GM12873 (cell line): Measurements from ENCODE around the gene ZNF253.

Source experiments
- TF ChIP-seq, protein P1 (sequence below): IDR thresholded peaks from 2 replicates; pipeline ENCODE4 v1.5.1; 2012; ENCODE audit warnings: low read depth, mild to moderate bottlenecking, moderate library complexity, low read length, control low read depth; ENCODE audit not compliant: insufficient read depth; ENCODE audit errors: missing control alignments

ZNF253 gene

DNA sequence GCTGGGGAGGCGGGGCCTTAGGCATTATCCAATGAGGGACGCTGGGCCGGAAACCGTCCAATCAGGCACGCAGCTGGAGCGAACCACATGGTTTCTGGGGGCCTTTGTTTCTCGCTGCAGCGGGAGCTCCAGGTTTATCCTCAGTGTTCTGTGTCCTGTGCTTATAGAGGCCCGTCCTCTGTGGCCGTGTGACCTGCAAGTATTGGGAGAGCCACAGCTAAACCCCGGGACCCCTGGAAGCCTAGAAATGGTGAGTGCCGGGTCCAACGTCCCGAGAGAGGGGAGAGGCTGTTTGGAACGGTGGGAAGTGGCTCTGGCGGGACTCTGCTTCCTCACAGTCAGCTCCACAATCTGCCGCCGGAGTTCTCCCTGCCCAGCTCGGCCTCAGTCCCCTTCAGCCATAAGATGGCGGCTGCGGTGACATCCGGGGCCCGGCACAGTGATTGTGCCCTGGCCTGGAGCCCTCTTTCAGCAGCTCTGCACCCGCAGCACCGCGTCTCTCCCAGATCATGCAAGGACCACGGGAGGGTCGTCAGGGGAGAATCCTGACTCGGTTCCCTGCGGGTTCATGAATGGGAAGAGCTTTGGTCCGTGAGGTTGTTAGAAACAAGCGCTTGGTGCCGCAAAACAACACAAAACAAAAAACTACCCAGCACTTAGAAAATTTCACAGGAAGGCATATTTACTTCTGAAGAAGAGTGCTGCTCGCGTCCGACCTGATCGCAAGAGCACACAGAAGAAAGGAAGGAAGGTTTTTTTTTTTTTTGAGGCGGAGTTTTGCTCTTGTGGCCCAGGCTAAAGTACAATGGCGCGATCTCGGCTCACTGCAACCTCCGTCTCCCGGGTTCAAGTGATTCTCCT, at the start of gene ZNF253:
TSS of gene ZNF253 (plus strand) at position 133 of the 861 bp plus-strand sequence. CDS start at position 248, 115 bp downstream.
- TF ChIP-seq, protein P1, sequence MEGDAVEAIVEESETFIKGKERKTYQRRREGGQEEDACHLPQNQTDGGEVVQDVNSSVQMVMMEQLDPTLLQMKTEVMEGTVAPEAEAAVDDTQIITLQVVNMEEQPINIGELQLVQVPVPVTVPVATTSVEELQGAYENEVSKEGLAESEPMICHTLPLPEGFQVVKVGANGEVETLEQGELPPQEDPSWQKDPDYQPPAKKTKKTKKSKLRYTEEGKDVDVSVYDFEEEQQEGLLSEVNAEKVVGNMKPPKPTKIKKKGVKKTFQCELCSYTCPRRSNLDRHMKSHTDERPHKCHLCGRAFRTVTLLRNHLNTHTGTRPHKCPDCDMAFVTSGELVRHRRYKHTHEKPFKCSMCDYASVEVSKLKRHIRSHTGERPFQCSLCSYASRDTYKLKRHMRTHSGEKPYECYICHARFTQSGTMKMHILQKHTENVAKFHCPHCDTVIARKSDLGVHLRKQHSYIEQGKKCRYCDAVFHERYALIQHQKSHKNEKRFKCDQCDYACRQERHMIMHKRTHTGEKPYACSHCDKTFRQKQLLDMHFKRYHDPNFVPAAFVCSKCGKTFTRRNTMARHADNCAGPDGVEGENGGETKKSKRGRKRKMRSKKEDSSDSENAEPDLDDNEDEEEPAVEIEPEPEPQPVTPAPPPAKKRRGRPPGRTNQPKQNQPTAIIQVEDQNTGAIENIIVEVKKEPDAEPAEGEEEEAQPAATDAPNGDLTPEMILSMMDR = no peak

DNA sequence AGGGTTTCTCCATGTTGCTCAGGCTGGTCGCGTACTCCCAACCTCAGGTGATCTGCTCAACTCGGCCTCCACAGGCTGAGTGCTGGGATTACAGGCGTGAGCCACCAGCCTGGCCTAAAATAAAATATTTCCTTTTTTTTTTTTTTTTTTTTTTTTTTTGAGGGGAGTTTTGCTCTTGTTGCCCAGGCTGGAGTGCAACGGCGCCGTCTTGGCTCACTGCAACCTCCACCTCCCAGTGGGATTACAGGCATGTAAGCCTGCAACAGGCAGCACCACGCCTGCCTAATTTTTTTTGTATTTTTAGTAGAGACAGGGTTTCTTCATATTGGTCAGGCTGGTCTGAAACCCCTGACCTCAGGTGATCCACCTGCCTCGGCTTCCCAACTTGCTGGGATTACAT, 49.0 kb upstream of the ZNF253 start:
- TF ChIP-seq, protein P1 = no peak

DNA sequence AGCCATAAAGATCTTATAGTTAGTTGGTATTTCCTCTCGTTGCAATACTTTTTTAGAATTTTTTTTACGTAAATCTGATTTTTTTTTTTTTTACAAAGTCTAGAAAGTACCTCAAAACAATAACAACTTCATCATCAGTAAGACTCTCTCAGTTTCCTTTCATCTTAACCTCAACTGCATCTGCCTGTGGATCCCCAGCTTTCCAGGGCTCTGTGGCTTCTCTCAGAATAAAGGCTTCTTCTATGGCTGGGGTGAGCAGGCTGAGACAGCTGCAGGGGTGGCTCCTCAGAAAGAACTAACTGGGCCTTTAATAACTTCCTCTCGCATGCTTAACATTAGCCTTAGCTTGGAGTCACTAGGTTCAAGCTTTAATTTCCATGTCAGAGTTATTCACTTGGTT, 48.3 kb upstream of the ZNF253 start:
- TF ChIP-seq, protein P1 = no peak

DNA sequence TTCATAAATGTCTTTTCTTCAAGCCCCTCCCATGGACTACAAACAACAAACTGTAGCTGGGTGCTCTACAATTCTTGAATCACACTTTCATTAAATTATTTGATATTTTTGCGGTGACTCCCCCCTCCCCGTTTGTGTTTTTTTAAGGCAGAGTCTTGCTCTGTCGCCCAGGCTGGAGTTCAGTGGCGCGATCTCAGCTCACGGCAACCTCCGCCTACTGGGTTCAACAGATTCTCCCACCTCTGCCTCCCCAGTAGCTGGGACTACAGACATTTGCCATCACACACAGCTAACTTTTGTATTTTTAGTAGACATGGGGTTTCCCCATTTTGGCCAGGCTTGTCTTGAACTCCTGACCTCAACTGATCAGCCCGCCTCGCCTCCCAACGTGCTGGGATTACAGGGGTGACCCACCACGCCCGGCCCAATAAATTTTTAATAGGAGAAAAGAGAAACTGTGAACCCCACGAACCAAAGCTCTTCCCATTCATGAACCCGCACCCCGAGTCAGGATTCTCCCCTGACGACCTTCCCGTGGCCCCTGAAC, 44.8 kb upstream of the ZNF253 start:
- TF ChIP-seq, protein P1 = no peak

DNA sequence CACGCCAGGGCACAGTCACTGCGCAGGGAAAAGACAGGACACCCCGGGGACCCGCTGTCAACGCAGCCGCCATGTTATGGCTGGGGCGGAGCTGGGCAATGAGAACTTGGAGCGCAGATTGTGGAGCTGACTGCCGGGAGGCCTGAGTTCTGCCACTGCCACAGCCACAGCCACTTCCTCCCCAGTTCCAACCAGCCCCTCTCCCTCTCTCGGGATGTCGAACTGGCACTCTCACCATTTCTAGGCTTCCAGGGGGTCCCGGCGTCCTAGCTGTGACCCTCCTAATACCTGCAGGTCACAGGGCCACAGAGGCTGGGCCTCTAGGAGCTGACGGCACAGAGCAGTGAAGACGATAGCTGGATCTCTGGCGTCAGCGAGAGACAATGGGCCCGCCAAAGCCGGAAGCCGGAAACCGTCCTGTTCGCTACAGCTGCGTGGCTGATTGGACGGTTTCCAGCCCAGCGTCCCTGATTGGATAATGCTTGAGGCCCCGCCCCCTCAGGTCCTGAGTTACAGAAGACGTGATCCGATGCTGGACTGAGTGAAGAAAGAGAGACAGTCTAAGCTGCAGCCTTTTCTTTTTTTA, 44.2 kb upstream of the ZNF253 start, which contains the start of gene ZNF506:
TSS of gene ZNF506 (minus strand) at position 385 of the 586 bp plus-strand sequence. CDS start at position 238, 147 bp downstream.
- TF ChIP-seq, protein P1 = no peak

DNA sequence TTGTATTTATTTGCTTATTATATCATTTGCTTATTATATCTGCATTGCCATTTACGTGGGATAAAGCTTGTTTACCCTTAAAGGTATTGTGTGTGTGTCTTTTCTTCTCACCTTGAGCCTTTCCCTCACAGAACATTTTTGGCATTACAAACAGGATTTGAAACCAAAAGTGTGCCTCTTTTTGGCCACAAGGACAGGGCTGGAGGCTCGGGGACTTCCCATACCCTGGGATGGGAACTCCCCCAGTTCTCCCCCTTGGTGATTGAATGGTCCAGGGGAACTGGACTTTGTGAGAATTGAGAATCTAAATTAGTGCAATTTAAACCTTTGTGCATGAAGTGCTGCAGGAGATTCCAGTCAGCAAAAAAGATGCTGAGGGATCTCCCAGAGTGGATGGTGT, 41.8 kb upstream of the ZNF253 start:
- TF ChIP-seq, protein P1 = no peak

DNA sequence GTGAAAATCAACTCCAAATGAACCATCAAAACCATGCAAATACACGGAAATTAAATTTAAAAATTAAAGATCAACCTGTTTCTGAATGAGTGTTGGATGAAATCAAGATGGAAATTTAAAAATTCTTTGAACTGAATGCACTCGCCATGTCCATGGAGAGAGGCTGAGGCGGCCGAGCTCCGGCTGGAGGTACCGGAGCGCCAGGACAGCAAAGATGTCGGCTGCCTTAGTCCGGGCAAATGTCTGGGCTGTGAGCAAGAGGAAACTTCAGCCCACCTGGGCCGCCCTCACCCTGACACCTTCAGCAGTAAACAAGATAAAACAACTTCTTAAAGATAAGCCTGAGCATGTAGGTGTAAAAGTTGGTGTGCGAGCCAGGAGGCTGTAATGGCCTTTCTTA, 38.8 kb upstream of the ZNF253 start:
- TF ChIP-seq, protein P1 = no peak
